Left ventricle myocardium inferior (tissue), 1 donor: ENCODE data around the gene COL19A1. TPM values are rescaled to one million over a fixed set of nuclear protein-coding genes. Genes with fewer than 3 reads are reported as not detected.

Experiments used
- DNase-seq: peaks from one replicate; pipeline ENCODE4 v3.0.0-alpha.2; 2020
- H3K27ac ChIP-seq: fragments of 200-600 bp; replicated peaks from 2 replicates; pipeline ENCODE4 v1.8.0; 2021
- H3K27me3 ChIP-seq: fragments of 200-600 bp; 2 replicates; pipeline ENCODE4 v1.8.0; 2021; ENCODE audit warnings: low read depth
- H3K36me3 ChIP-seq: fragments of 200-600 bp; 2 replicates; pipeline ENCODE4 v1.8.0; 2021
- H3K4me1 ChIP-seq: fragments of 200-600 bp; 2 replicates; pipeline ENCODE4 v1.8.0; 2021
- H3K4me3 ChIP-seq: fragments of 200-600 bp; 2 replicates; pipeline ENCODE4 v1.8.0; 2021; ENCODE audit warnings: mild to moderate bottlenecking, moderate library complexity
- H3K9me3 ChIP-seq: fragments of 200-600 bp; replicated peaks from 2 replicates; pipeline ENCODE4 v1.8.0; 2021
- CTCF ChIP-seq: fragments of 200-600 bp; IDR thresholded peaks from 2 replicates; pipeline ENCODE4 v1.8.0; 2021; ENCODE audit warnings: antibody characterized with exemption, mild to moderate bottlenecking, borderline replicate concordance
- intact Hi-C: fragments of 100-400 bp; cut with micrococcal nuclease; formaldehyde crosslinking; loops from one replicate; pipeline ENCODE4 v1.11.0; 2022
- total RNA-seq: library from RNA; stranded (reverse); fragmentation: NEBNext Ultra II Directional; extraction: Animal tissue kit (Norgen Biotek cat#: 25700); gene quantifications from one replicate; pipeline ENCODE4 v1.2.1, GENCODE V29; 2021
- donor health status: DM: no; HTN: yes; CAD: no; lungs with severe emphysema.

The COL19A1 gene
- total RNA-seq, 1 donor from 2014 or later, result 1.9 TPM

GRCh38 chr6:69900869-69901268 lies 34.5 kb downstream of the COL19A1 start:
- DNase-seq, result no peak
- Histone ChIP-seq H3K36me3 (no peaks in the 10 kb centered on the region), H3K4me3 (no peak overlapping the region), H3K27me3 (no peaks in the 10 kb centered on the region), H3K9me3 (peaks cover 2% of the 10 kb centered on the region), H3K27ac (no peak overlapping the region), H3K4me1 (no peaks in the 10 kb centered on the region)
- intact Hi-C loops, result no loop called here
- TF ChIP-seq CTCF, result no peak

- intact Hi-C loops, result no loop called here
- no peak overlapping the region for H3K27ac ChIP-seq
- no peaks in the 10 kb centered on the region for H3K36me3 ChIP-seq
- DNase-seq, result no peak
- no peaks in the 10 kb centered on the region for H3K4me1 ChIP-seq
- H3K27me3 ChIP-seq, result no peaks in the 10 kb centered on the region
- H3K9me3 ChIP-seq, result no peaks in the 10 kb centered on the region
- H3K4me3 ChIP-seq, result no peak overlapping the region
- no peak for TF ChIP-seq CTCF
Observed at GRCh38 chr6:69901361-69901760, 35.0 kb downstream of the COL19A1 start.

GRCh38 chr6:69907981-69908498 lies 41.7 kb downstream of the COL19A1 start:
- no peak for TF ChIP-seq CTCF
- Histone ChIP-seq H3K36me3 (no peaks in the 10 kb centered on the region), H3K27ac (no peak overlapping the region), H3K9me3 (no peaks in the 10 kb centered on the region), H3K27me3 (no peaks in the 10 kb centered on the region), H3K4me1 (no peaks in the 10 kb centered on the region), H3K4me3 (no peak overlapping the region)
- no peak for DNase-seq
- intact Hi-C loops, result no loop called here

GRCh38 chr6:69913361-69913760 lies 47.0 kb downstream of the COL19A1 start:
- Histone ChIP-seq H3K4me1 (peaks cover 4% of the 10 kb centered on the region), H3K36me3 (no peaks in the 10 kb centered on the region), H3K27ac (no peak overlapping the region), H3K4me3 (no peak overlapping the region), H3K27me3 (no peaks in the 10 kb centered on the region), H3K9me3 (no peaks in the 10 kb centered on the region)
- no peak for DNase-seq
- intact Hi-C loops, result no loop called here
- TF ChIP-seq CTCF, result no peak

GRCh38 chr6:69914015-69914485 lies 47.7 kb downstream of the COL19A1 start:
- Histone ChIP-seq H3K36me3 (no peaks in the 10 kb centered on the region), H3K27me3 (no peaks in the 10 kb centered on the region), H3K4me3 (no peak overlapping the region), H3K4me1 (peaks cover 4% of the 10 kb centered on the region), H3K9me3 (no peaks in the 10 kb centered on the region), H3K27ac (no peak overlapping the region)
- intact Hi-C loops, result no loop called here
- DNase-seq, result no peak
- TF ChIP-seq CTCF, result no peak
